ENCODE data around the gene DOLPP1. TPM values are rescaled to one million over a fixed set of nuclear protein-coding genes. Genes with fewer than 3 reads are reported as not detected.
A peak's percentile ranks its signal among the peaks of the same experiment; 100 is the strongest.

The DOLPP1 gene
- total RNA-seq, 1 donor from 2014 or later: 9.6 TPM

DNA sequence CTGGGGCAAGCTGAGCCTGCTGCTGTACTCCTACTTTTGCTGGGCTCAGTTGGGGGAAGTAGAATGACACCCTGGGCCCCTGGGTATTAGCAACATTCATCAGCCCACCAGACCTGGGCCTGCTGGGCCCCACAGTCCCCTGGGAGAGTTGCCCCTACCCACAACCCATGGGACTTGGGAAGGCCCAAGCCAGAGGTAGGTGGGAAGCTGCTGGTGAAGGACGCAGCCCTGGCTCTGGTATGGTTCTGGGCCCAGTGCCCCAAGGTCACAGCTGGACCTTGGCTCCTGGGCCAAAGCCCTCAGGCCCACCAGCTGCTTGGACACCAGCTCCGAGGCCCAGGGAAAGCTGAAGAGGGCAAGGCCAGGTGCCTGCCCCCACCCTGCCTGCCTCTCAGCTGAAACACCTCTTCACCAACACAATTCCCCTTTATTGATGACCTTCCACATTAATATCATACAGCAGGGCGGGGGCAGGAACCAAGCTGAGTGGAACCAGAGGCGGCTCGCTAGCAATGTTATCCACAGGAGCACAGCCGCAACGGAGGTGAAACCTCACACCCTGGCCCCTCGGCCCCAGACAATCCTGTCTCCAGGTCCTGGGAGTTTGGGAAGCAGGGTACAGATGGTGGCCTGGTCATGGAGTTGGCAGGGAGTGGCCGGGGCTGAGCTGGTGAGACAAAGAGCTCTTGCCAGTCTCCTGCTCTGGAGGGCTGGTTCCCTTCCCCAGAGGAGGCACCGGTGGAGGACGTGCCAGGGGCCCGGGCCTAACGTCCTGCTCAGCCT is 13.7 kb downstream of the DOLPP1 start:
- no peak for DNase-seq (ENCODE audit: low read depth)

DNA sequence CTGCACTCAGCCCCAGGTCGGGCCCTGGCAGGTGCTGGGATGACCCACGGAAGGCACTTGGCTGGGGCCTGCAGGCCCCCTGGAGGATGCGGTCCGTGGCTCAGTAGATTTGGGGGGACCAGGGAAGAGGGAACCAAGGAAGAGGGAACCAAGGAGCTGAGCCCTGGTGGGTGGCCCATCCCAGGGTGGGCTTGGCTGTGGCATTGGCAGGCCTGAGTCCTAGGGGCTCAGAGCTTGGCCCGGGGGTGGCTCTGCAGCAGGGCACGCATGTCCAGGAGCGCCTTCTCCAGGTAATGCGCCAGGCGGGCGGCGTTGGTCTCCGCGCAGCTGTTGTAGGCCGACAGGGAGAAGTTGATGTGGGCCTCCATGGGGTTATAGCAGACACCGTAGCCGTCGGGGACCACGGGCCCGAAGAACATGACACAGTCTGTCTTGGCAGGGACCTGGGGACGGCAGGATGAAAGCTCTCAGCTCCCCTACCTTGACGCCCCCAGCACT is 14.3 kb downstream of the DOLPP1 start:
- DNase-seq (ENCODE audit: low read depth): no peak

DNA sequence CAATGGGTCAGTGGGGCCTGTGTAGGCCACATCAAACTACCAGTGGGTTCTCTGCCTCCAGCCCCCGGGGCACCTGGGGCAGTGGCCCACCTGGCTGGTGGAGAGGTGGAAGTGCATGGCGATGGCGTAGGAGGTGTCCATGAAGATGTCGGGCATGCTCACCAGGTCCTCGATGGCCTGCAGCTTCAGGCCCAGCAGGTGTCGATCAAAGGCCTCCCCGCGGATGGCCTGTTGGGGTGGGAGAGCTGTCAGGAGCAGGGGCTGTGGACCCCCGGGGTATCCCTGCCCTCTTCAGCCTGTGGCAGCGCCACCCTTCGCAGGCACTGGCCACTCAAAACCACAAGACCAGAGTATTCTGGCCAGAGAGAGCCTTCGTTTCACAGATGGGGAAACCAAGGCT is 15.0 kb downstream of the DOLPP1 start:
- no peak for DNase-seq (ENCODE audit: low read depth)

DNA sequence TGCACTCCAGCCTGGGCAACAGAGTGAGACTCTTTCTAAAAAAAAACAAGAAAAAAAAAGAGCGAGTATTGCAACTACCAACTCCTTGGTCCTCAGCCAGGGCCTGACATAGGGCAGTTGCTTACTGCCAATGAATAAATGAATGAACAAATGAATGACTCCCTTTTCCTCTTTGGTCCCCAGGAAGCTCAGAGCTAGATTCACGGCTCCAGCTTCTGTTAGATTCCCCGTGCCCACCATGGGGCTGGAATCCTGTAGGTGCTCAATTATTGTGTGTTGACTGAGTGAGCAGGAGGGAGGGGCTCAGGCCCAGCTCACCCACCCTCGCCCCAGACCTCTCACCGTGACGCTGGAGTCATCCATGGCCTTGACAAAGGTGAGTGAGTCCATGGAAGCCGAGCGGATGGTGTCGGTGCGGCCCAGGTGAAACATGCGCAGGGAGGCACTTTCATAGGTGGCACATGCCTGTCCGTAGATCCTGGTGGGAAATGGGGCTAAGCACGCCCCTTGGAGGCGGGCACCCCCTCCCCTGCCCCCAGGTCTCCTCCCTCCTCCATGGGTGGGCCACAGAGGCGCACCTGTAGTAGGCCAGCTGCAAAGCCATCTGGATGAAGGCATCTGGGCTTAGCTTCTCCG is 16.9 kb downstream of the DOLPP1 start:
- no peak for DNase-seq (ENCODE audit: low read depth)

DNA sequence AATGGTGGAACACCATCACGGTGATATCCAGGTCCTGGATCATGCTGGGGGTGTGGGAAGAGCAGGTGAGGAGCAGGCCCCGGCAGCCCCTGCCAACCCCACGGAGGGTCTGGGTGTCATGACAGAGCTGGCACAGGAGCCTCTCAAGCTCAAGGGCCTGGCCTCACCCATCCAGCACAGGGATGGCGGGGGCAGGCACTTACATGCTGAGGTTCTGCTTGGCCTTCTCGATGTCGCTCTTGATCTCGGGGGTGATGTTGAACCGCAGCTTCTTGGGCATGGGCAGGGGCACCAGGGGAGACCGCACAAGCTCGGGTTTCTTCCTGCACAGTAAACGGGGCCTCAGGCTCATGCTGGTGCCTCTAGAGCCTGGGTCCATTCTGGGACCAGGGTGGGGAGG is 17.4 kb downstream of the DOLPP1 start:
- DNase-seq (ENCODE audit: low read depth): no peak

DNA sequence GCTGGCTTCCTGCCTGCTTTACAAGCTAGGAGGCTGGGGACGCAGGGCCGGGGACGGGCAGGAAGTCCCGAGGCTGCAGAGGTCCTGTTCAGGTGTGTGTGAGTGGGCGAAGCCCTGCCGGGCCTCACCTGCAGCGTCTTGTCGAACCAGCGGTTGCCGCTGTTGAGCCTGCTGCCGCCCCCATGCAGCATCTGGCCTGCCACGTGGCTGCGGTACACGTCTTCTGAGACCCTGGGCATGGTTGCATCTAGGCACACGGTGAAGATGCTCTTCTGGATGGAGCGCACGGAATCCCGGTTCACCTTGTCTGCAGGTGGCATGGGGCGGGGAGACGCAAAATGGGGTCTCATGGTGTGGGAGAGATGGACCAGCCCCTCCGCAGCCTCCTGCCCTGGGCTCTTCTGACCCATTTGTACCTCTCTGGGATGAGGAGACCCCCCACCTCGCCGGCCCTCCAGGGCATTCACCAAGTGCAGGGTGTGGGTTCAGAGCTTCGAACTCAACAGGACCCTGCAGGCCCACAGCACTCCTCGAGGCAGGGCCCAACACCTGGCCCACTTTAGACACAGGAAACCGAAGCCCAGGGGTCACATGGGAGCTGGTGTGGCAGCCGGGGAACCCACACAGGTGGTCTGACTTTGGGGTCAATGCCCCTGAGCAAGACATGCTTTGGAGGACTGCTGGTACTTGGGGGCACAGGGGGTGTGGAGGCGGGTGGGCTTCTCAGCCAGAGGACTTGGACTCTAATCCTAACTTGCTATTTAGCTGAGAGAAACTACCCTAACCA is 19.7 kb downstream of the DOLPP1 start:
- no peak for DNase-seq (ENCODE audit: low read depth)

DNA sequence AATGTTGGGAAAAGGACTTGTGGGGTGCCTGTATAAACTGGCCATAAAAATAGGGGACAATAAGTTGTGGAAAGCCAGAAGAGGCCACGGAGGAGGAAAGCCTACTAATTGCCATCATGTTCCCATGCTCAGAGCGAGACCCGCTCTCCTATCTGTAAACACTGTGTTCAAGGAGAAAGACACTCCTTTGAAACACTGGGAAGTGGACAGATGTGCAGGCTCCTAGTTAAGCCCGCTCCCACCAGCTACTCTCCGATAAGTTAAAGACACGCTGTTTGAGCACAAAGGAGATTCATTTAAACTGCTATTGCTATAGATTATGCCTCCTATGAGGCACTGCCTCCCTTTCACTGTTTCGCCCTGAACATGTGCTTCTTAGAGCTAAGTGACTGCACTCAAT is 20.4 kb downstream of the DOLPP1 start:
- DNase-seq (ENCODE audit: low read depth): no peak

DNA sequence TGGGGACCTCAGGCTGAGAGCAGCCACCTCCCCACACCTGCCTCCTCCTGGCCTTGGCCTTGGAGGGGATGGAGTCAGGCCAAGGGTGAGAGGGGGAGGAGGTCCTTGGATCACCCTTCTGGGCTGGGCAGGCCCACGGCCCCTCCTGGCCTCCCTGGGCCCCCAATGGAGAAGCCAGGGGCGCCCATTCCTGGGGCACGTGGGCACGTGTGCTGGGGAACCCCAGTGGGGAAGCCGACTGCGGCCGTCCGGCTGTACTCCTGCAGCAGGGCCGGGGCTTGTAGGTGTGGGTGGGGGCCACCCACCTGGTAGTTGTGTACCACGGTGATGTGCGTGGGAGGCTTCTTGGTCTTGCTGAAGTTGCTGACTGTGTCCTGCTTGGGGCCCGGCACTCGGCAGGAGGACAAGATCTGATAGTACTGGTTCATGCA is 21.2 kb downstream of the DOLPP1 start:
- DNase-seq (ENCODE audit: low read depth): no peak

DNA sequence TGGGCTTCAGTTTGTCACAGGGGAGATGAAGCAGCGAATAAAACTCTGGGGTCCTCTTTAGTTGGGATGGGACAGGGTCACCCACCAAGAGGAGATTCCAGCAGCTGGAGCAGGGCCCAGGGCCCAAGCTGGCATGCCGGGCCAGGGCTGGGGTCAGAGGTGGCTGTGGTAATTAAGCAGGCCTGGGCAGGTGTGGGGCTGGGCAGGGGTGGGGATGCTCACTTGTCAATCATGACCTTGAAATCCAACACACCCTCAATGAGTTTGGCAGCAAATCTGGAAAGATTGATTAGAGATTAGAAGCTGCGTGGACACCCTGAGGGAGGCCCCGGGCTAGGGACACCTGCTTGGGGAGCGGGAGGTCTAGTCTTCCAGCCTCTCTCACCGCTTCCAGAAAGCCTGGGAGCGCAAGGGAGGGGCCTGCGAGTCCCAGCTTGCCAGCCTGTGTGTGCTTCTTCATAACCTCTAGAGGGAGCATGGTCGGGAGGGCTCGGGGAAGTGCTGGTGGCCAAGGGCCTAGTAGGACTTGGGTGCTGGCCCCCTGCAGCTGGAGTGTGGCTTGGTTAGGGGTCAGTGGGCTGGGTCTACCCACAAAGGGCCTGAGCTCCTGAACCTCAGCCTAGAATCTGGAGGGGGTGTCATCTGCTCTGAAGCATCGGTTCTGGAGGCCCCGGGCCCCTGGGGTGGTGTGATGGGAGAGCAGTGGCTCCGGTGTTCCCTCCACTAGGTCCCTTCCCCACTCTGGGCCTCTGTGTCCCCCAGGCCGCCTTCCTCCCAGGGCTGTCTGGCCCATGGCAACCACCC is 22.1 kb downstream of the DOLPP1 start:
- no peak for DNase-seq (ENCODE audit: low read depth)

DNA sequence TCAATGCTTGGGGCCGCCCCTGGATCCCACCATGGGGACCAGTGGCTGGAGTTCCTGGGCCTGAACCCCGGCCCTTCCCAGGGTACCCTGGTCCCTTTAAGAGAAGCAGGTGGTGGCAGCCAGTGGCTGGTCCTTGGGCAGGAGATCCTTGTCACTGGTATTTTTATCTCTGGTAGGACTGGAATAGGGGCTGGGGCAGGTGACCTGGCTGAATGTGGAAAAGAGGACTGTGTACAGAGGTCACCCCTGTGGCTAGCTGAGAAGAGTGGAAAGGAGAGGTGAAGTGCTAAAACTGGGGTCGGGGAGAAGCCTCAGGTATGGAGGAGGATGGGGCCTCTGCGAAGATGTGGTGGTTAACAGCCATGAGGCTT is 22.7 kb downstream of the DOLPP1 start:
- no peak for DNase-seq (ENCODE audit: low read depth)

DNA sequence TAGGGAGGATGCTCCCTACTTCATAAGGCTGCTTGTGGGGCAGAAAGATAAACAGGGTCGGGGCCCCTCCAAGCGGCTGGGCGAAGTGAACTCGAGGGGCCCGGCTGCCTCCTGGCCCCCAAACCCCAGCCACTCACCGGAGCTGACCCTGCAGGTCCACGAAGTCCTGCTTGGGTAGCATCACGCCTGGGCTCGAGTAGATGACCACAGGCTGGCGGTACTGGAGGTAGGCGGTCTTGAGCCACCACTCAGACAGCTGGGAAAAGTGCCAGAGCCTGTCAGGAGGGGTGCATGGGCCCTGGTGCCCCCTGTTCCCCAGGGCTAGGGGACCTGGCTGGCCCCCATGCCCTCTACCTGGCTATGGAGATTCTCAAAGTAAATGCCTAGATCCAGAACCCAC is 23.1 kb downstream of the DOLPP1 start:
- DNase-seq (ENCODE audit: low read depth): no peak

DNA sequence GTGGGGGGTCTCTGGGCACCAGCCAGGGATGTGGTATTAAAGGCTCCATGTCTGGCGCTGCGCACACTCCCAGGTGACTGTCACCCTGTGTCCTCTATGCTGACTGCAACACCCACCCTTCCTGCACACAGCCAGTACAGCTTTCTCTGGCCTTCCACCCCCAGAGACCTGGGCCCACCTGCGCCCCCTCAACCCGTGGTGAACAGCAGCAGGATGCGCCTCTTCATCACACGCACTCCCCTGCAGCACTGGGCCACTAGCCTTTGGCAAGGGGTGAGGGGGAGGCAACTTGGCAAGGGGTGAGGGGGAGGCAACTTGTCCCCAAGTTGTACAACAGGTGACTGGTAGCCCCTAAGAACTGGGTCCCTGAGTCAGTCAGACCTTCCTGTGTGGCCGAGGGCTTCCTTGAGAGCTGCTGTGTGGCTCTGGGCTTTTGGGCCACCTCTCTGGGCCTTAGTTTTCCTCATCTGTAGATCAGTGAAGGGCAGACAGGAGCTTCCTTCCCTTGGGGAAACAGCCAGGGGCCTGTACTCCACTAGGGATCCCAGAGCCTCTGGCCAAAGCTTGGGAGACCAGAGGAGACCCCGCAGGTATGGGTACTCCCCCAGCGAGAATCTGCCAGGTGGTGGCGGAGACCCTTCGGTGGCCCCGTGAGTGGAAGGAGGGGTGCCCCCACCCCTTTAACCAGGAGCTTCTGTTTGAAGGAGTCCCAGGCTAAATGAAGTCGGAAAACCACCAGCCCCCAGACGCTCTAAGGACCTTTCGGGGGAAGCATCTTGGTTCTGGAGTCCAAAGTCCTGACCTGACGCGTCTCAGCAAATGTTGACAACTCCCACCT is 25.2 kb downstream of the DOLPP1 start:
- no peak for DNase-seq (ENCODE audit: low read depth)

DNA sequence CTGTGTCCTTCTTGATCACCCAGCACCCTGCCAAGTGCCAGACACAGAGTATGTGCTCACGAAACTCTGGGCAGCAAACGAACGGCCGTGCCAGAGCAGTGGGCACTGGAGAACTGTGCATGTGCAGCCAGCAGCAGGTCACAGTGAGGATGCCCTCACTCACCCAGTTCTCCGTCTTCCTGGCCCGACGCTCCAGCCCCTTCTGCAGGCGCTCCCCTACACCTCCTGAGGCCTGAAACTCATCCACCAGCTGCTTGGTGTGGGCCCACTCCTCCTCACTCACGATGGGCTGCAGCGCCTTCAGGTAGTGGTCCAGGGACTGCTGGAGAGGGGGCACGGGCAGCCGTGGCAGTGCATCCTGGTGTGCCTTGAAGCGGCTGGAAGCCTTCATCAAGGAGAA is 26.7 kb downstream of the DOLPP1 start:
- no peak for DNase-seq (ENCODE audit: low read depth)

DNA sequence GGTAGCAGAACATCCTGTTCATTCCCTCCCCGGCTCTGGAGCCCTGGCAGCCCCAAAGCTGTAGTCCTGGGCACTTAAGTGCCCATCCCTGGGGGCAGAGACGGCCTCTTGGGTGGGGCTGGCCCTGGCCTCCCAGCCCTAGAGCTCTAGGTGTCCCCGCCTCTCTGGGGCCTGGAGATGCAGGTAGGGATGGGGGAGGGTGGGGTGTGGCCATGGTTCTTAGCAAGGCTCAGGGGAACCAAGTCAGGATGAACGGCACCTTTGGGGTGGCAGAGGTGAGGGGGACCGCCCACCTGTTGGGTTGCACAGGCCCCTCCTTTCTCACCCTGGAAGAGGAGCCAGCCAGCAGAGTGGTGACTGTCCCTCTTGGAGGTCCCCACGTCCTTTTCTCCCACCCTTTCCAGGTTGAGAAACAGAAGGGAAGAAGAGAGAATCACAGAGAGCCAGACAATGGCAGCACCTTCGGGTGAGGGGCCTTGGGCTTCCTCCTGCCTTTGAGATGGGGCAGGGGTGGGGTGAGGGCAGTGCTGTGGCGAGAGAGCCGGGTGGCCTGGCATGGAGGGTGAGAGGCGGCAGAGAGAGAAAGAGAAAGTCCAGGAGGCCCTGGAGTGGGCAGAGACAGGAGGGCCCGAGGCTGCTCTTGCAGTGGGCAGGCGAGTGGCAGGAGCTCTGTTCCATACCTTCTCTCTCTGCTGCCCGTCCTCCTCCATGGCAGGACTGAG is 27.3 kb downstream of the DOLPP1 start:
- DNase-seq (ENCODE audit: low read depth): no peak

DNA sequence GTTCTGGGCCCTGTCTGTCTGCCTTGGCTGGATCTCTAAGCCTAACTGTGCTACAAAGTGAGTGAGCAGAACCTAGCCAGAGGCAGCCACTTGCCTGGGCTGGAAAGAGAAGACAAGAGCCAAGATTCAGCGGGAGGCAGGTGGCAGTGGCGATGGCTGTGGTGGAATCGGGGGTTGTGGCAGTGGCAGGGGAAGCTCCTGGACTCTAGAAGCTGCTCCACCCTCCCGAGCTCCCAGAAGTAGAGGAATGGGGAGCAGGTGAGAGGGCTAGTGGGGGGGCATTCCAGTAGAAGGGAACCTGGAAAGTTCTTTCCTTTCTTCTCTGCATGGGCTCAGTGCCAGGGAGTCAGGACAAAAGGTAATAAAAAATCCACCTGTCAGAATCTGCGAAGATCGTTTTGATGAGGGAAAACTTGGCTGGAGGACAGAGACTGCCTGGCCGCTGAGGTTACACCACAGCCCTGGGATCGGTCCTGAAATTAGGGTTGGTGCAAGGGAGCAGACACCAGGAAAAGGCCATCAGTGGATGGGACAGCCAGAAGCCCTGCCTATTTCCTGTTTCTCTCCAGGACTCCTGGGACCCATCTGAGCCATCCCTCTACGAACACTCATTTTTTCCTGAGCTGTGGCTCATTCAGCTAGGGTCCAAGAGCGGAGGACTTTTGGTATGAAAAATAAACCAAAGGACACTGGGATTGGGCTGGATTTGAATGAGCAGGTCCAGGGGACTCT is 28.1 kb downstream of the DOLPP1 start:
- no peak for DNase-seq (ENCODE audit: low read depth)

DNA sequence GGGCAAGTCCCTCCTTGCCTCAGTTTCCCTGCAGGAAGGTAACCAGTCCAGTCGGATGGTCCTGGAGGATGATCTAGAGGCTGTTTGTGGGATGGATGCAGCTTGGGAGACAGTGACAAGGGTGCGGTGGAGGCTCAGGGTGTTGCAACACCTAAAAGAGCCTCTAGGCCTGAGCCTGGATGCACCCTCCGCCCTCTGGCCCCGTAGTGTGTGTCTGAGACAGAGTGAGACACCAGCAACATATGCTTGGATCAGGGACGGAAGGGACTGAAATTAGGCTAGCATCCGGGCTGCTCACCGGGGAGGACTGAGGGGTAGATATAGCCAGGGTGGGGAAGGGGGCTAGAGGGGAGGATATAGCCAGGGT is 28.6 kb downstream of the DOLPP1 start:
- DNase-seq (ENCODE audit: low read depth): no peak

DNA sequence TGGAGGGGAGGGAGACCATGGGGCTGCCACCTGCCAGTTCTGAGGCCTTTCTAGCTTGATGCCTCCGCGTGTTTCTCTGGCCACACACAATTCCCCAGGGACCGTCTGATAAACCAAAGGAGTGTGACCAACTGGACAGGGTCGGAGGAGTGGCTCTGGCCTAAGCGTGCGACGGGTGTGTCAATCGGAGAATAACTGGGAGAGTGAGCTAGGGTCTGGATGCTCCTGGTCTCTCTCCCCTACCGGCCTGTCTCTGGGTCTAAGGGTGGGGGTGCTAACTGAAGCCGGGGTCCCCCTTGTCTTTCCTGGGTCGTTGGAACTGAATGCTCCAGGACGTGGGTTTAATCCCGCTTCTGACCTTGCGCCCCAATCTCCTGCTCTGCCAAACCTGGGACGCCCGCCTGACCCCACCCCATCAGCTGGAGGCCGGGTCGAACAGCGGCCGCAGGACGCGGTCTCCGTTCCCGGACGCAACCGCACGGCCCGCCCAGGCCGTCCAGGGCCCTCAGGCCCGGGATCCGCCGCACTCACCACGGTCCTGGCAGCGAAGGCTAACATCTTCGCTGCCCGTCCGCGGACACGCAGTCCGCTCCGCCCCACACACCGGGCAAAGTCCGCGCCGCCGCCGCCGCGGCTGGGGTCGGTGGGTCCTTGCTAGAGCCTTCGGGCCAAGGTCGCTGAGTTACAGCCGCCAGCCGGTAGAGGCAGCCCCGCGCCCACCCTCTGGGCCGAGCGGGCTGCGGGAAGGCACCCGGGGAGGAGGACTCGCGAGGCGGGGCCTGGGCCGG is 29.2 kb downstream of the DOLPP1 start:
- DNase-seq (ENCODE audit: low read depth): no peak

DNA sequence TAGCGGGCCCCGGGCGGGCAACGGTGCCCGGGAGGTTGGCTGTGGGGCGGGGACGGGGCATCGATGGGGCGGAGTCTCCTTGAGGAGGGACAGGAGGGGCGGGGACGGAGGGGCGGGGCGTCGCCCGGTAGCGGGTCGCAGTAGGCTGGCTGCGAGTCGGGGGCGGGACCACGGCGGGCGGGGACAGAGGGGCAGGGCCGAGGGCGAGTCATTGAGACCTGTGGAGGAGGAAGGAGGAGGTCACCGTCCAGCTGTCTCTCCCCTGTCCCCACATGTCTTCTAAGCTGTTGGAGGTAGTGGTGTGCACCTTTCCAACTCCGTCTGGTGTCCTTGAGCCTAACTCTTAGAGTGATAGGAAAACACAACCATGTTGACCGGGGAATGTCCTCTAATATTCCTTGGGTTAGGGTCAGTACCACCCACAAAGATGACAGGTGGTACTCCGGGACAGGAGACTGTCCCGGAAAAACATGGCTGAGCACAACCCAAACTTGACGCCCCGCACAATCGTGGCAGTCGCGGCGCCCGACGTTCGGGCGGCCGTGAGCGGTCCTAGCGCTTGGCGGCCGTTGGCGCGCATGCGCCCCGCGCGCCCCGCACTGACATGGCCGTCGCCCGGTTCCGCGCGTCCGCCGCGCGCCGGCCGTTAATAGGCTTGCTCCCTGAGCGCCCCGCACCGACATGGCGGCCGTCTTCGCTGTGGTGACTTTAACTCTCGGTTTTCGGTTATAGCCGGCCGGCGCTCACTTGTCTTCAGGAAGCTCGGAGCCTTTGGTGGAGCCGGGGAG is 30.0 kb downstream of the DOLPP1 start, which contains the start of the genes CRAT and PTPA:
Gene CRAT, minus strand, starts transcription at position 54 of the 788 bp plus-strand sequence. CDS start 284 bp downstream, outside the sequence.
Gene PTPA, plus strand, starts transcription at position 676 of the 788 bp plus-strand sequence. CDS start 186 bp downstream, outside the sequence.
- peak; percentile 77 for DNase-seq (ENCODE audit: low read depth)
